ENCODE results near the gene LETM1. TPM values are rescaled to one million over a fixed set of nuclear protein-coding genes. Genes with fewer than 3 reads are reported as not detected.

Gene LETM1
- total and polyA plus RNA-seq, 2 of the 13 experiments (the other 11 are each of a cell fraction or from before 2014, with no cell fraction given) = 9.7 to 41.6 TPM

- TF ChIP-seq PAXIP1 (CRISPR knock-in tag; conservative IDR thresholded peaks at IDR 0.05) = no peak
- no peak for TF ChIP-seq ZFAT (CRISPR knock-in tag; conservative IDR thresholded peaks at IDR 0.05)
- no peak for TF ChIP-seq NR3C1 (CRISPR knock-in tag; IDR thresholded peaks at IDR 0.05)
- TF ChIP-seq ZNF136 (CRISPR knock-in tag; IDR thresholded peaks at IDR 0.05; ENCODE audit: low read depth) = no peak
- TF ChIP-seq ZNF580 (CRISPR knock-in tag; IDR thresholded peaks at IDR 0.05; ENCODE audit: borderline replicate concordance, low read depth) = no peak
- no peak for TF ChIP-seq ZNF207 (IDR thresholded peaks at IDR 0.05; ENCODE audit: borderline replicate concordance)
- no peak for TF ChIP-seq ZNF710 (CRISPR knock-in tag; IDR thresholded peaks at IDR 0.05; ENCODE audit: borderline replicate concordance)
- no peak for TF ChIP-seq PLSCR1 (CRISPR knock-in tag; IDR thresholded peaks at IDR 0.05; ENCODE audit: borderline replicate concordance)
- TF ChIP-seq PBX3 (CRISPR knock-in tag; IDR thresholded peaks at IDR 0.05; ENCODE audit: borderline replicate concordance) = no peak
- TF ChIP-seq ZNF317 (CRISPR knock-in tag; IDR thresholded peaks at IDR 0.05) = no peak
- no peak for TF ChIP-seq ZNF33B (CRISPR knock-in tag; IDR thresholded peaks at IDR 0.05)
- TF ChIP-seq ZNF761 (CRISPR knock-in tag; conservative IDR thresholded peaks at IDR 0.05) = no peak
- TF ChIP-seq FOXJ3 (CRISPR knock-in tag; IDR thresholded peaks at IDR 0.05; ENCODE audit: borderline replicate concordance) = no peak
- TF ChIP-seq ZSCAN30 (CRISPR knock-in tag; IDR thresholded peaks at IDR 0.05) = no peak
- TF ChIP-seq HNF4G (IDR thresholded peaks at IDR 0.05; ENCODE audit: borderline replicate concordance, low read depth, low read length) = no peak
- TF ChIP-seq HNF4G (CRISPR knock-in tag; IDR thresholded peaks at IDR 0.05; ENCODE audit: borderline replicate concordance, low read depth) = no peak
- 95% methylated on average over 11 of the region's 11 CpGs for WGBS (ENCODE audit: low lambda C conversion rate)
- DNase-seq (ENCODE audit: low spot score) (no peak), ATAC-seq (no peak), FAIRE-seq (no peak)
- Histone ChIP-seq H4K20me1 (ENCODE audit: insufficient read depth, low read length) (peaks cover 20% of the 10 kb centered on the region), H3K27ac (ENCODE audit: extremely low read length, insufficient read depth, low read length) (no peak overlapping the region), H3K4me2 (ENCODE audit: low read depth, low read length) (no peak overlapping the region), H3K27me3 (ENCODE audit: control insufficient read depth in 1 of 2, insufficient read depth in 2 of 2, low read length in 2 of 2) (no peaks in the 10 kb centered on the region), H3K9me3 (ENCODE audit: low read length) (no peaks in the 10 kb centered on the region), H3K9ac (ENCODE audit: insufficient read depth, low read depth, low read length) (no peak overlapping the region), H3K36me3 (replicated peaks in 1 of 2; ENCODE audit: control insufficient read depth in 1 of 2, insufficient read depth in 2 of 2, low read length in 2 of 2) (peaks cover 0 to 28% of the 10 kb centered on the region in 2 experiments; a peak in 3 of 5 replicates), H2AFZ (ENCODE audit: low read length) (no peak overlapping the region), H3K4me3 (replicated peaks in 1 of 3; ENCODE audit: insufficient read depth in 1 of 3, low read depth in 2 of 3, low read length in 3 of 3) (no peak overlapping the region), H3K4me1 (ENCODE audit: insufficient read depth, low read length) (no peaks in the 10 kb centered on the region), H3K79me2 (ENCODE audit: insufficient read depth, low read length) (peaks cover 95% of the 10 kb centered on the region)
- CTCF ChIA-PET (ENCODE audit: low intra/inter-chr PET ratio, low total read pairs) = no interaction called here
- in situ Hi-C loops (cut with HindIII; ENCODE audit: extremely low pct_ligation_motif_present, low pct_unique_long_range_greater_than_20kb) (no loop called here), intact Hi-C loops (cut with micrococcal nuclease; ENCODE audit: unreplicated experiment) (no loop called here)
- POLR2A ChIA-PET = no interaction called here
- BruUV-seq (replicated peaks) = no TSS peak
Measured at GRCh38 chr4:1890979-1891570, 35.1 kb upstream of the LETM1 start.
